NCI-H2196 (cell line): ENCODE results near the gene NFATC2.
"Not testable (repeated sequence)": the region's sequence is repeated elsewhere in the genome, so short reads cannot be mapped to it uniquely, and the experiment has no call there.

Experiments
- DNase-seq: peaks from one replicate; lab custom pipeline; 2025; ENCODE audit not compliant: unreplicated experiment; lab: John Stamatoyannopoulos, UW

NFATC2 gene

DNA sequence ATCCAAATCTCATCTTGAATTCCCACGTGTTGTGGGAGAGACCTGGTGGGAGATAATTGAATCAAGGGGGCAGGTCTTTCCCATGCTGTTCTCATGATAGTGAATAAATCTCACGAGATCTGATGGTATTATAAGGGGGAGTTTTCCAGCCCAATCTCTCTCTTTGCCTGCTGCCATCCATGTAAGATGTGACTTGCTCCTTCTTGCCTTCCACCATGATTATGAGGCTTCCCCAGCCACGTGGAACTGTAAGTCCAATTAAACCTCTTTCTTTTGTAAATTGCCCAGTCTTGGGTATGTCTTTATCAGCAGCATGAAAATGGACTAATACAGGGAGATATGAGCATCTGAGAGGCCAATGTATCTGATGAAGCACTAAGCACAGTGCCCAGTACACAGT, 26.0 kb upstream of the NFATC2 start:
- not testable (repeated sequence) for DNase-seq

DNA sequence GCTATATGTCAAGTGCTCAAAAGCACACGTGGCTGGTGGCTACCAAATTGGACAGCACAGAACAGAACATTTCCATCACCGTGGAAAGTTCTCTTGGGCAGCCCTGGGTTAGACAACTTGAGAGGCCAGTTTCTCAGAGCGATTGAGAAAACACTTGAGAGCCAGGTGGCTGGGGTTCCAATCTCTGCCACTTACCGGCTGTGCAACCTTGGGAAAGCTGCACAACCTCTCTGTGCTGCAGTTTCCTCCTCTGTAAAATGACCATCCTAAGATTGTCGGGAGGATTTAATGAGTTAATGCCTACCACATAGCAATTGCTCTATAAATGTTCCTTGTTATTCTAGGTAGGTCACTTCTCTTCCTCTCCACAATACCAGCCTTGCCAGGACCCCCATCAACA, 25.1 kb upstream of the NFATC2 start:
- no peak for DNase-seq

DNA sequence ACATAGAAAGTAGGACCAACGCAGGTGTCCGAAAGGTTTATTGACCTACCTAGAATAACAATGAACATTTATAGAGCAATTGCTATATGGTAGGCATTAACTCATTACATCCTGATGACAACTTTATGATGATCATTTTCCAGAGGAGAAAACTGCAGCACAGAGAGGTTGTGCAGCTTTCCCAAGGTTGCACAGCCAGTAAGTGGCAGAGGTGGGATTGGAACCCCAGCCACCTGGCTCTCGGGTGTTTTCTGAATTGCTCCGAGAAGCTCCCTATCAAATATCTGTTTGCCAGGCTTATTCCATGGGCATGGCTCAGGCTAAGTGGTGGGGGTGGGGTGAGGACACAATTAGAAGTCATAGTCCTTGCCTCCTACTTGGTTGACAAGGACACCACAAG, 24.1 kb upstream of the NFATC2 start:
- no peak for DNase-seq

DNA sequence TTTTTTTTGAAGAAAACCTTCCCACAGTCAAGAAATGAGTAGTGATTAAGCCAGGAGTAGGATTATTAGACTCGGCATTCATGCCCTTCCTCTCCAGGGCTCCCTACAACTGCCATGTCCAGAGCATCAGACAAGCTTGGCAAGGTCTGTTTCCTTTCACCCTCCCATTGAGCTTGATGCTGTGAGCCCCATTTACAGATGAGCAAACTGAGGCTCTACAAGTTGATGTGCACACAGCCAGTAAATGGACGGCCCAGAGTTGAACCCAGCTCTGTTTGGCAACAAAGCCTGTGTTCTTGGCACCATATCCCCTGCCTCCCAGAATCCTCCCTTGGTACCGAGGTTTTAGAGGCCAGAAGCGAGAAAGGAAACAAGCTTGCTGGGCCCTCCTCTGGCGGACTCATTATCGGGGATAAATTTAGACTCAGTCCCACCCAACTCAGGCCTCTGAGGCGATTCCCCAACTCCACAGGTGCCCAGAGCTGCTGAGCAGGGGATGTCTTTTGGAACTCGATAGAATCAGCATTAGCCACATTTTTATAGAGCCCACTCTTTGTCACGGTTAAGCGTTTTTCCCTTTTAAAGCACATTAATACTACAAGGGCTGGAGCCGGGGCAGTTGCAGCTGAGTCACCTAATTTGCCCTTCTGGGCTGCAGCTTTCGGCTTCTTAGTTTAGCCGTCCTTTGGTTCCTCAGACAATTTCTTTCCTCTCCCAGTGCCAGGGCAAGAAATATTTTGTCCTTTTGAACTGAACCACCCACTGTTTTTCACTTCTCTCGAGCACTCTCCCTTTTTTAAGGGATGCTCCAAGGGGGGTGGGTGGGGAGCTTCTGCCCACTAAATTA, 23.0 kb upstream of the NFATC2 start:
- DNase-seq, result no peak

DNA sequence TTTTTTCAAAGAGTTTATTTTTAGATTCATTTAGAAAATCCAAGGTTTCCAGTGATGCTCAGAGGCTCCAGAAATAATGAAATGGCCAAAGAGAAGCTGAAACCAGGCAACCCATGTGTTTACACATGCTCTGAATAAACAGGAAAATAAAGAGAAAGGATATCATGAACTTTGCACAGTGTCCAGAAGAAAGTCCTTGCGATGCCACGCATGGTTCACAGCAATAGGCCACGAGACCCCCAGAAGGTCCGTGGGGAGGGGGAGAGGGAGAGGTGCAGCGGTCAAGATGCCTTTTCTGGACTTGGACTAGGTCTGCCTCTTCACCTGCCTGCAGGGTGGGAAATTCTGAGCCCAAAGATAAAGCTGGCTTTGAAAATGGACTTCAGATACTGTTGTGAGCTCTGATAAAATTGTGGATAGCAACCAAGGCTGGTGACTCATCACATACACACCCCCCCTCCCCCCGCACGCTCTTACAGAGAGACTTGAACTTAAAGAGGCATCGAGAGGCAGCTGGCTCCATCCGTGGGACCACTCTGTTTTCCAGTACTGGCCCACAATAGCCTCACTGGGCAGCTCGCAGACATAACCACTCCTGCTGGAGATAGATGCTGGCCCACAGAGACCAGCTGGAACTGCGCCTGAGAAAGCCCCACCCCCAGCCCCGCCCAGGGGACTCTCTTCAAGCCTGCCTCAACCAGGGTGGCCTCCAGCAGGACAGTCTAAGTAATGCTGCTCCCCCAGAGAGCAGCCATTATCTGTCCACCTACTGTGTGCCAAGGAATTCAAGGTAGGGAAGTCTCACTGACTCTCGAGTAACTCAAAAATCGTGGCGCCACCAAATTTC, 21.2 kb upstream of the NFATC2 start:
- DNase-seq, result peak; percentile 33

DNA sequence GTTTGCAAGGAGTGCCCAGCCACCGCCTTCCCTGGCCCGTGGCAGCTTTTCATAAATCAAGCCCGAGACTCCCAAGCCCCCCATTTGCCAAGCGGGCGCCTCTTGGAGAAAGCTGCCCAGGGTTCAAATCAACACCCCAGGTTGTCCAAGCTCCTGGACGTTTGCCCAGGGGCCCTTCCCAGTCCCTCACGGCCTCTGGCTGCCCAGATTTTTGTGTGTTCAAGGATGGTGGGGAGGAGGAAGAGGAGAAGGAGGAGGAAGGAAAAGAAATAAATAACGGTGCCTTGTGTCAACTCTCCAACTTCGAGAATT, 20.6 kb upstream of the NFATC2 start:
- no peak for DNase-seq

DNA sequence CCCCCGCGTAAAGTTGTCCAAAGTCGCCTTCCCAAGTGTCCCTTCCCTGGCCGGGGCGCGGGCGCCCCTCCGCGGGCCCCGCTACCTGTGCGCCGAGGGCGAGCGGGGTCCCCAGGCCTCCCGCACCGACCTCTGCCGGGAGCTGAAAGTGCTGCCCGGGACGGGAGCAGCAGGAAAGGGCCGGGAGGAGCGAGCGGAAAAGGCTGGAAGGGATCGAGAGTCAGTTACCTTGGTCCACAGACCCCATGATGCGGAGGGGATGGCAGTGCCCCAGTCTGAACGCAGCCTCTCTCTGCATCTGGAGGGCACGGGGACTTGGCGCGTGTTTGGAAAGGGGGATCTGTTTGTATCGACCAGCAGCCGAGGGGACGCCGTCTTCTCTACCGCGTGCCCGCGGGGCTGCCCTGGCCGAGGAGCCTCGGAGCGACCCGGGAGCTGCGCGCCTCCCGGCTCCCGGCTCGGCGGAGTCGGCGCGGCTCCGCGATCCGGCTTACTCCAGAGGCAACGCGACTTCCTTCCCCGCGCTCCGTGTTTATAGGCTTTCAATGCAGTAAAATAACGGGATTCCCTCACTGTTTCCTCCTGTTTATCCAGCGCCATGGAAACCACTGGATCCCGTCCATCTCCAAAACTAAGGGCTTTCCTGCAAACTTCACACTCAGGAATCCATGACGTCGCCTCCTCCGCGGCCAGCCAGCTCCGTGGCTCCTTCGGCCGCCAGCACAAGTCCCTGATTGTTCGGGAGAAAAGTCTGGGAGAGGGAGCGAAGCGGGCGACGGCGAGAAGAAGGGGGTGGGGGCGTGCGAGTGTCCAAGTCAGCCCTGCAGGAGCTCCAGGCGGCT, 20.0 kb upstream of the NFATC2 start:
- peak; percentile 37 for DNase-seq

DNA sequence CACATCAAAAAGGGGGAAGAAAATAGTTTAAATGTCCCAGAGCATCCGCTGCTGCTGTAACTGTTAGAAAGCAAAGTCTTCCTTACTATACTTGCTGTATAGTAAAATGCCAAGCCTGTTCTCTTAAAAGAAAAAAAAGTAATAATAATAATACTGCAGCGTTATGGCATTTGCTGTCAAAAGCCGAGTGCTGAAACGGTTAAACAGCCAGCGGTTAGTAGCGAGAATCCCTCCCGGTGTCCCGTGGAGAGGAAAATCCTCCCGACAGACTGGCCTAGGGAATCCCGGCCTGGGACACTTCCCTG, 19.5 kb upstream of the NFATC2 start:
- DNase-seq, result no peak

DNA sequence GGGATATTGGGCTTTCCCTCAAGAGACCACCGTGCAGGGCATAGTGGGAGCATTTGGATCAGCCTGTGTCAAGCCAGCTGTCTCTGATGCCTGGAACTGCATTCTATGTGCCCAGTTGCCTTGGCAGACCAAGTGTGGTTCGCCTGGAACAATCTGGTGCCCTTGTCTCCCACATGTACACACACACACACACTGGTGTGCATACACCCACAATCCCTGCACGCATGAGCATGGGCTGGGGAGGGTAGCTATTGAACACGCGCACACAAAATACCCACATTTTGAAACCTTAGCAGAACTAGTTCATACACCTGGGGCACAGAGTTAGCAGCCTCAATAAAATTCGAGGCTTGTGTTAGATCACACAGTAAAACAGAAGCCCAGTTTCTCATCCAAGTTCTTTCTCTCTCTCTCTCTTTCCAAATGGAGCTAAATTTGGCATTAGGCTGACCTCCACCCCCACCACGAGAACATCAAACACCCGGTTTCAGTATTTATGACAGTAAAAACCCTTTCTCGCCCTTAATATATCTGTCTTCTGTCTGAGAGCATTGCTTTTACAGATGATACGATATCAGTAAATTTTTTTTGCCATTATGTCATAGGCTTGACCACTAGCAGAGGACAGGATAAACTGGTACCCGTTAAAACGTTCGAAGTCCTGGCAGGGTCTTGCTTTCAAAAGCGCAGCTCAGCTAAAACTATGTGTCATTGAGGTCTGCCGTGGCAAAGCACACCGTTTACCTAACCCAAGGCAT, 18.2 kb upstream of the NFATC2 start:
- DNase-seq, result no peak

DNA sequence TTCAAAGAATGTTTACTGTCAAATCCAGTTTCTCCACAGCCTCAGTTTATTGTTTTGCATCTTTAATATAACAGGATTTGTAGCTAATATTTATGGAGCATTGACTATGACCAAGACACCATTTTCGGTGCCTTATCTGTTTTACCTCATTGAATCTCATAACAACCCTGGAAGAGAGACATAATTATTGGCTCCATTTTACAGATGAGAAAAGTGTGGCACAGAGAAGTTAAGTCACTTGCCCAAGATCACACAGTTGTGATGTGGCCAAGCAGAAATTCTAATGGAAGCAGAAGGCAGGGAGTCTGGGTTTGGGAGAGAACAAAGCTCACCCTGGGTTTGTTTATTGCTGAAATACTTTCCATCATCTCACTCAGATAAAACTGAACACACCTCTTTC, 17.5 kb upstream of the NFATC2 start:
- no peak for DNase-seq

DNA sequence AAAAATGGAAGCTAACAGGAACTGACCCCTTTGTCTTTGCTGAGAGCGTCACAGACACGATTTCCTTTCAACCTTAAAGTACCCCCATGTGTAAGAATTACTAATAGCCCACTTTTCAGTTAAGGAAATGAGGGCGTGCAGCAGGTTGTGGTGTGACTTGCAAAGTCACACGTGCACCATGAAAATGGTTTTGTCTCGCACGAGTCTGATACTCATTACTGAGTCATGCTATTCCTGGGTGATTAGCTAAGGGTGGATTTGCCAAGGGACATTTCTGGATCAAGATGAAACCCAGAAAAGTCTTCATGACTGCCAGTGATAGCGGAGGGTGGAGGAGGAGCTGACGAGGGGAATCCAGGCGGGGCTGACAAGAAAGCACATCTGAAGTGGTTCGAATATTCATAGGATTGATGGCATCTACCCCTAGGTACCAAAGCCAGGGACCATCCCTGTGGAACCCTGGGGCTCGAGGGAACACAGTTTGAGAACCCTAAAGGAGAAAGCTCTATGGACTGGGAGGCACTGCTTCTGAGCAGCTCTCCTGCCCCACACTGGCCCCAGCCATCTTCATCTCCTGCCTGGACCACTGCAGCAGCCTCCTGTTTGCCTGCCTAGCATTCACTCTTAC, 12.1 kb upstream of the NFATC2 start:
- no peak for DNase-seq

DNA sequence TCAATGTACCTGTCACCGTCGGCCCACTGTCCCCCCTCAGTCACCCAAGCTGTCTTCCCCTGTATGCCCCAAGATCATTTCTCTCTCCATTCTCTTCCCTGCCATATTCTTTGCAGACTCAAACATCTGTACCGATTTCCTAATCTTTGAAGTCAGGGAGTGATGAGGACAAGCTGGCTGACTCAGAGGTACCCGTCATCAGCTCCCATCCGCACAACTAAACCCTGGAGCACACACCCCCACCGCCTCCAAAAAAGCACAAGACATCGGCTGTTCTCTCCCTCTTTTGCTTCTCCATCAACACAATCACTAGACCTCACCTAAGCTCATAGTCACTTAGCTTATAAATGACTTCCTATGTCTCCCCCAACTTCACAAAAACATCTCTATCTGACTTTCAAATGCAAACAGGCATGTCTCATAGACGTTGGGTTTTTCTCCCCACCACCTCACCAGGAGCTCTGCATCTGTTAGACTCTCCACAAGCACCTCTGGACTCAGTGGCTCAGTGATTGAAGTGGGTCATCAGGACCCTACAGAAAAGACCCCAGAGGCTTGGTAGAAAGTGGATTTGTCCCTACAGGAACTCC, 11.5 kb upstream of the NFATC2 start:
- no peak for DNase-seq

DNA sequence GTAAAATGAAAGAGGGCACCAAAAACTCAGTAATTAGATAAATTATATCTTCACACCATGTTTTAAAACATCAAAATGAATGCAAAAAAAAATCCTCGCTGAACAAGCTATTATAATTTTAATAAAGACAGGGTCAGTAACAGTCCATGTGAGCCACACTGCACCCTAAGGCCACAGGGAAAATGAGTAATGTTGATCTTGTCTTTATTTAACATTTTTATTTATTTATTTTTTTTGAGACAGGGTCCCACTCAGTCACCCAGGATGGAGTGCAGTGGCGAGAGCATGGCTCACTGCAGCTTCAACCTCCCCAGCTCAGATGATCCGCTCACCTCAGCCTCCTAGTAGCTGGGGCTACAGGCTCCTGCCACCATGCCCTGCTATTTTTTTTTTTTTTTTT, 8.7 kb upstream of the NFATC2 start:
- DNase-seq, result no peak

DNA sequence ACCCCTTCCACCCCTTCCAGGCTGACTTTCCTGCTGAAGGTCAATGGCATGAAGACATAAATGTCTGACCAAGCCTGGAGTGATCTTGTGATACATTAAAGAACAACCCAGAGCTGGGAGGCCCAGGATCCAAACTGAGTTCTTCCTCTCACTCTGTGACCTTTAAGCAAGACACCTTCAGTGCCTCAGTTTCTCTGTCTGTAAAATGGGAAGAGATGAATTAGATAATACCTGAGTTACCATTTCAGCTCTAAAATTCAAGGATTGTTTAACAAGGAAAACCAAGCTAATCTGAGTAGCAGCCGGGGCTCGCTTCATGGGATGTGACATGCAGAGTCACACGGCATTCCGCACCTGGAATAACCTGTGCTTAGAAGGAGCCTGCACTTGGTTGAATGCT, 7.0 kb upstream of the NFATC2 start:
- no peak for DNase-seq

DNA sequence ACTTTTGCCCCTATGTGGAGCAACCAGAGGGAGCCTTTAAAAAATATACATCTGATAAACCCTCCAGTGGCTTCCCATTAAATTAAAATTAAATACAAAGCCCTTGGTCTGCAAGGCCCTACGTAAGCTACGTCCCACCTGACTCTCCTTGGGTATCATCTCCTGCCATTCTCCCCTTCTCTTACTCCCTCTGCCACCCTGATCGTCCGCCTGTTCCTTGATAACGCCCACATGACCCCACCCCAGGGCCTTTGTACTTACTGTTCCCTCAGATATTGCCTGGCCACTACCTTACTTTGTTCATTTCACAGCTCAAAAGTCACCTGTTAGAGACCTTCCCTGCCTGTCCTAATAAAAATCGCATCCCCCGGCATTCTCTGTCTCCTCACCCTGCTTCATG, 5.4 kb upstream of the NFATC2 start:
- no peak for DNase-seq

DNA sequence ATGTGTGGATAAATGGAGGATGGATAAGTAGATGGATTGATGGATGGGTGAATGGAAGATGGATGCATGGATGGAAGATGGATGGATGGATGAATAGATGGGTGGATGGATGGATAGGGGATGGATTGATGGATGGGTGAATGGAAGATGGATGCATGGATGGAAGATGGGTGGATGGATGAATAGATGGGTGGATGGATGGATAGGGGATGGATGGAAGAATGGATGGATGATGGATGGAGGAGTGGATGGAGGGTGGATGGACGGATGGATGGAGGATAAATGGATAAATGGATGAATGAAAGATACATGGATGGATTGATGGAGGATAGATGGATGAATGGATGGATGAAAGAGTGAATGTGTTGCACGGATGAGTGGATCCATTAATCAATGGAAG, 3.0 kb upstream of the NFATC2 start:
- DNase-seq, result no peak

DNA sequence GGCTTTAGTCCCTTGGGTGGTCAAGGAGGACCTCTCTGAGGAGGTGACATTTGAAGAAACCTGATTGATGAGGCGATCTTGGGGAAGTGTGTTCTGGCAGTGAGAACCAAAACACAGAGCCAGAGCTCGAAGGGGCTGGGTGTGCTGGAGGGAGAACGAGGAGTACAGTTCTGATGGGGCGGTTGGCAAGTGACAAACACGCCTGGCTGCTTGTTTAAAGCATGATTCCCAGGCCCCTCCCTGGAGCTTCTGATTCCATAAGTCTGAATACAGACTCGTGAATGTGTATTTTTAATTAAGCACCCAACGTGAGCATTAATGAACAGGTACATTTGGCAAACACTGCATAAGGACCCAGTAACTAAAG, 886 bp upstream of the NFATC2 start:
- no peak for DNase-seq

DNA sequence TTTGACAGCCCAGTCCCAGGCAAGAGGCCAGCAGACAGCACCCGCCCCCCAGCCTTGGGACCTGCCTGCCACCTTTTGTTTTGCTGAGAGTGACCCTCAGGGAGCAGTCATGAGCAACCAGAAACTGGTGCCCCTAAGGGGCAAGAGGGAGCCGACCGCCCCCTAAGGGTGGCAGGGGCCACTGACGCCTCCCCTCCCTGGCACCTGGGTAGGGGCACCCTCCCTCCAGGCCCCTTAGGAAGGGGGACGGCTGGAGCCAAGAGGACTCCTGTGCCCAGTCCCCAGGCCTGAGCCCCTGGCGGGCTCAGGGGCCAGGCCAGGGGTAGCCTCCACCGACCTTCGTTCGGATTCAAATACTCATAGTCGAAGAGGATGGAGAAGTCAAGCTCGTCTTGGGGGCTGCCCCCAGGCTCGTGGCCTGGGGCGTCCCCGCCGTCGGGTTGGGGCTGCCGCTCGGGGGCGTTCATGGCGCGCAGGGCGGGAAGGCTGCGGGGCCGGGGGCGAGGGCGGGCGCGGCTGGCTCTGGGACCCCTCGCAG, 417 bp downstream of the NFATC2 start:
- no peak for DNase-seq

DNA sequence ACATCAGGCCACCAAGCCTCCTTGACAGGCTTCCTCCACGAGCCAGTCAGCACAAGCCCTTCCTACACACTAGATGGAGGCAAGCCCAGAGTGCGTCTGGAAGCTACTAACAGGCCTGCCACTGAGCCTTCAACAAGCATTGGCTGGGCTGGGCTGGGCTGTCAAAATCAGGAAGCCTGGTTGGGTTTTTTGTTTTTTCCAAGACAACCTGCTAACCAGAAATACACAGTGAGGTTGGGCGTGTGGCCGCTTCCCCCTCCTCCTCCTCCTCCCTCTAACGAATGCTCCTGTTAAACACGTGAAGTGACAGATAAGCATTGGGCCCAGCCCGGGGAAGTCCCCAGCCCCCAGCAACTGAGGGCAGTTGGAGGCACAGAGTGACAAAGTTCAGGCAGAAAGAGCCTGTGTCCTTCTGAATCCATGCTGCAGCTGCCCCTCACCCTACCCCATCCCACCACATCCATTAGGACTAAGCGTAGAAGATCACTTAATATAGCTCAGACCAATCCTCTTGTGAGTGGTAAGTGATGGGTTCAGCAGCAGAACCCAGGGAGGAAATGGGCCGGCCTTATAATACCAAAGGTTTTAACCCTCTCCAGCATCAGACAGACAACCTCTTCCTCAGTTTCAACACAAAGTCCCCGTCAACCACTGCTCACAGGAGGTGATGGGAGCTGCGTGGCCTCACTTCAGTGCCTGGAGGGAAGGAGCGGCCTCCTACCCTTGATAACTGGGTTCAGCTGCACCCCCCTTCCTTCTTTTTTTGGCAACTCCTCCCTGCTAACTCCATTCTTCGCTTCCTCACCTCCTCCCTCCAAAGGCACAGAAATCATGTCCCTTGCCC, 1.1 kb downstream of the NFATC2 start:
- peak; percentile 26 for DNase-seq
